KMS-11 (cell line): ENCODE results near the gene SERPINA4.

ENCODE experiments used
- H2AFZ ChIP-seq: fragments of 200-600 bp; sonication (generic); 2 replicates; pipeline ENCODE4 v1.6.1; 2016; ENCODE audit warnings: antibody characterized with exemption, mixed run types, low read depth
- H3K27ac ChIP-seq: fragments of 200-600 bp; sonication (generic); 2 replicates; pipeline ENCODE4 v1.6.1; 2016; ENCODE audit warnings: mild to moderate bottlenecking, mixed run types
- H3K27me3 ChIP-seq: fragments of 200-600 bp; sonication (generic); 2 replicates; pipeline ENCODE4 v1.6.1; 2017; ENCODE audit warnings: mild to moderate bottlenecking, low read depth, mixed run types, moderate library complexity; ENCODE audit not compliant: insufficient read depth
- H3K36me3 ChIP-seq: fragments of 200-600 bp; sonication (generic); 2 replicates; pipeline ENCODE4 v1.6.1; 2017; ENCODE audit warnings: mild to moderate bottlenecking, mixed run types; ENCODE audit not compliant: insufficient read depth
- H3K4me1 ChIP-seq: fragments of 200-600 bp; sonication (generic); 2 replicates; pipeline ENCODE4 v1.6.1; 2016; ENCODE audit warnings: mild to moderate bottlenecking, low read depth, mixed run types; ENCODE audit not compliant: poor library complexity, severe bottlenecking
- H3K4me2 ChIP-seq: fragments of 200-600 bp; sonication (generic); 2 replicates; pipeline ENCODE4 v1.7.0; 2016; ENCODE audit warnings: mild to moderate bottlenecking, mixed run types
- H3K4me3 ChIP-seq: fragments of 200-600 bp; sonication (generic); IDR thresholded peaks from 2 replicates; pipeline ENCODE4 v1.6.1; 2017; ENCODE audit warnings: low read depth, low read length, mixed read lengths; ENCODE audit not compliant: insufficient read depth
- H3K79me2 ChIP-seq: fragments of 200-600 bp; sonication (generic); 2 replicates; pipeline ENCODE4 v1.6.1; 2016; ENCODE audit warnings: low read depth, mixed run types; ENCODE audit not compliant: insufficient read depth
- H3K9ac ChIP-seq: fragments of 200-600 bp; sonication (generic); 2 replicates; pipeline ENCODE4 v1.6.1; 2016; ENCODE audit warnings: mild to moderate bottlenecking, mixed run types
- H4K20me1 ChIP-seq: fragments of 200-600 bp; sonication (generic); 2 replicates; pipeline ENCODE4 v1.6.1; 2016; ENCODE audit warnings: mild to moderate bottlenecking, mixed run types; ENCODE audit not compliant: insufficient read depth
- TF ChIP-seq, protein P1 (sequence below): fragments of 200-600 bp; sonication (generic); conservative IDR thresholded peaks from 2 replicates; pipeline ENCODE4 v1.6.1; 2017; ENCODE audit warnings: low read depth, mild to moderate bottlenecking, antibody characterized with exemption, low read length, moderate library complexity, mixed read lengths

The SERPINA4 gene

GRCh38 chr14:94560751-94561655, at the start of gene SERPINA4:
SERPINA4 (plus strand) TSS chr14:94561442; CDS start chr14:94563483, 2,041 bp downstream.
- TF ChIP-seq, protein P1, sequence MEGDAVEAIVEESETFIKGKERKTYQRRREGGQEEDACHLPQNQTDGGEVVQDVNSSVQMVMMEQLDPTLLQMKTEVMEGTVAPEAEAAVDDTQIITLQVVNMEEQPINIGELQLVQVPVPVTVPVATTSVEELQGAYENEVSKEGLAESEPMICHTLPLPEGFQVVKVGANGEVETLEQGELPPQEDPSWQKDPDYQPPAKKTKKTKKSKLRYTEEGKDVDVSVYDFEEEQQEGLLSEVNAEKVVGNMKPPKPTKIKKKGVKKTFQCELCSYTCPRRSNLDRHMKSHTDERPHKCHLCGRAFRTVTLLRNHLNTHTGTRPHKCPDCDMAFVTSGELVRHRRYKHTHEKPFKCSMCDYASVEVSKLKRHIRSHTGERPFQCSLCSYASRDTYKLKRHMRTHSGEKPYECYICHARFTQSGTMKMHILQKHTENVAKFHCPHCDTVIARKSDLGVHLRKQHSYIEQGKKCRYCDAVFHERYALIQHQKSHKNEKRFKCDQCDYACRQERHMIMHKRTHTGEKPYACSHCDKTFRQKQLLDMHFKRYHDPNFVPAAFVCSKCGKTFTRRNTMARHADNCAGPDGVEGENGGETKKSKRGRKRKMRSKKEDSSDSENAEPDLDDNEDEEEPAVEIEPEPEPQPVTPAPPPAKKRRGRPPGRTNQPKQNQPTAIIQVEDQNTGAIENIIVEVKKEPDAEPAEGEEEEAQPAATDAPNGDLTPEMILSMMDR = no peak
- Histone ChIP-seq H3K4me1 (no peaks in the 10 kb centered on the region), H3K36me3 (no peaks in the 10 kb centered on the region), H3K27ac (no peak within 1 kb of the TSS), H3K4me2 (no peak within 1 kb of the TSS), H3K79me2 (no peaks in the 10 kb centered on the region), H3K9ac (no peak within 1 kb of the TSS), H4K20me1 (no peaks in the 10 kb centered on the region), H2AFZ (no peak within 1 kb of the TSS), H3K27me3 (no peaks in the 10 kb centered on the region), H3K4me3 (no peak within 1 kb of the TSS)

GRCh38 chr14:94514351-94514750, 46.9 kb upstream of the SERPINA4 start:
- Histone ChIP-seq H3K4me1 (no peaks in the 10 kb centered on the region), H3K36me3 (no peaks in the 10 kb centered on the region), H3K27ac (no peak overlapping the region), H3K4me2 (no peak overlapping the region), H3K27me3 (no peaks in the 10 kb centered on the region), H4K20me1 (no peaks in the 10 kb centered on the region), H3K4me3 (no peak overlapping the region), H3K9ac (no peak overlapping the region), H3K79me2 (no peaks in the 10 kb centered on the region), H2AFZ (no peak overlapping the region)
- TF ChIP-seq, protein P1 = no peak

DNA sequence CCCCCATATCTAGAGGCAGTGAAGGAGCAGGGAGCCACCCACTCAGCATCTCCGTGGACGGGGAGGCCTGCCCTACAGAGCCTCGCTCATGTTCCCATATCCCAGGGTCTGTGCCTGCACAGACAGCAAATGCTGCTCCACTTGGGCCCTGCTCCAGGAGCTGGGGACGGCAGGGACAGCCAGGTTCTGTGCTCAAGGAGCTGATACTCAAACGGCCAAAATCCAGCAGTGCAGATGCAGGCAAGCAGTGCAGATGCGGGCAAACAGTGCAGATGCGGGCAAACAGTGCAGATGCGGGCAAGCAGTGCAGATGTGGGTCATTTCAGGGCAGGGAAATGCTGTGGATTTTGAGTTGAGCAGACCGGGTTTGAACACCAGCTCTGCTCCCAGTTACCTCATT, 45.8 kb upstream of the SERPINA4 start:
- H3K79me2 ChIP-seq = no peaks in the 10 kb centered on the region
- H2AFZ ChIP-seq = no peak overlapping the region
- H3K9ac ChIP-seq = no peak overlapping the region
- H3K4me2 ChIP-seq = no peak overlapping the region
- H3K4me1 ChIP-seq = no peaks in the 10 kb centered on the region
- no peak overlapping the region for H3K4me3 ChIP-seq
- no peaks in the 10 kb centered on the region for H4K20me1 ChIP-seq
- TF ChIP-seq, protein P1 = no peak
- H3K27ac ChIP-seq = no peak overlapping the region
- H3K27me3 ChIP-seq = no peaks in the 10 kb centered on the region
- H3K36me3 ChIP-seq = no peaks in the 10 kb centered on the region

- H2AFZ ChIP-seq = no peak overlapping the region
- no peaks in the 10 kb centered on the region for H3K36me3 ChIP-seq
- H3K9ac ChIP-seq = no peak overlapping the region
- no peaks in the 10 kb centered on the region for H4K20me1 ChIP-seq
- no peaks in the 10 kb centered on the region for H3K4me1 ChIP-seq
- H3K27me3 ChIP-seq = no peaks in the 10 kb centered on the region
- H3K4me2 ChIP-seq = no peak overlapping the region
- H3K4me3 ChIP-seq = no peak overlapping the region
- H3K27ac ChIP-seq = no peak overlapping the region
- no peaks in the 10 kb centered on the region for H3K79me2 ChIP-seq
- TF ChIP-seq, protein P1 = no peak
These were observed 45.4 kb upstream of the SERPINA4 start for GRCh38 chr14:94515856-94516255.
